Measurements from ENCODE around the gene SPTAN1.

The SPTAN1 gene

GRCh38 chr9:128593039-128593438, 40.7 kb downstream of the SPTAN1 start:
- H3K27ac ChIP-seq: peak overlapping the region; percentile 20
- ChIA-PET CTCF (interaction anchor here (0.6 to 1.8 kb wide), 2 partner anchors 11 to 391 kb away, joined by 3 to 8 read pairs; no protein-coding TSS in a partner anchor), POLR2A (ENCODE audit: low non-redundant PET) (no interaction called here)
- DNase-seq (ENCODE audit: low spot score): no peak
- no peak for TF ChIP-seq CTCF (conservative IDR thresholded peaks at IDR 0.05; ENCODE audit: low read depth)

GRCh38 chr9:128593856-128594255, 41.5 kb downstream of the SPTAN1 start:
- ChIA-PET POLR2A (ENCODE audit: low non-redundant PET) (no interaction called here), CTCF (interaction anchor here (1.8 kb wide), 1 partner anchor 10 kb away, joined by 8 read pairs; no protein-coding TSS in a partner anchor)
- no peak for TF ChIP-seq CTCF (conservative IDR thresholded peaks at IDR 0.05; ENCODE audit: low read depth)
- DNase-seq (ENCODE audit: low spot score): no peak
- no peak overlapping the region for H3K27ac ChIP-seq

DNA sequence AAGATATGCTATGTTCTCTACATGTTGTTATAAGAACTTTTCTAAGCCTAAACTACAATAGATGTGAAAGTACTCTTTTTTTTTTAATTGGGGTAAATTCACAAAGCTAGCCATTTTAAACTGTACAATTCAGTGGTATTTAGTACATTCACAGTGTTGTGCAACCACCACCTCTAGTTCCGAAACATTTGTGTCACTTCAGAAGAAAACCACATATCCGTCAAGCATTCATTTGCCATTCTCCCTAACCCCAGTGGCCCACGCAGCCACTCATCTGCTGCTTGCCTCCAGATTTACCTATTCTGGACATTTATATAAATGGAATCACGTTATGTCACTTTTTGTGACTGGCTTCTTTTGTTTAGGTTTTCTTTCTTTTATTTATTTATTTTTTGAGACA, 43.1 kb downstream of the SPTAN1 start:
- no peak overlapping the region for H3K27ac ChIP-seq
- DNase-seq (ENCODE audit: low spot score): no peak
- ChIA-PET CTCF (interaction anchor here (1.0 kb wide), 1 partner anchor 11 kb away, joined by 5 read pairs; no protein-coding TSS in a partner anchor), POLR2A (ENCODE audit: low non-redundant PET) (no interaction called here)
- TF ChIP-seq CTCF (conservative IDR thresholded peaks at IDR 0.05; ENCODE audit: low read depth): no peak

GRCh38 chr9:128600099-128600498, 47.7 kb downstream of the SPTAN1 start:
- no peak for TF ChIP-seq CTCF (conservative IDR thresholded peaks at IDR 0.05; ENCODE audit: low read depth)
- no peak overlapping the region; the same call in 1 of the 2 replicates for H3K27ac ChIP-seq
- DNase-seq (ENCODE audit: low spot score): no peak
- POLR2A ChIA-PET (ENCODE audit: low non-redundant PET): no interaction called here
- CTCF ChIA-PET: no interaction called here

DNA sequence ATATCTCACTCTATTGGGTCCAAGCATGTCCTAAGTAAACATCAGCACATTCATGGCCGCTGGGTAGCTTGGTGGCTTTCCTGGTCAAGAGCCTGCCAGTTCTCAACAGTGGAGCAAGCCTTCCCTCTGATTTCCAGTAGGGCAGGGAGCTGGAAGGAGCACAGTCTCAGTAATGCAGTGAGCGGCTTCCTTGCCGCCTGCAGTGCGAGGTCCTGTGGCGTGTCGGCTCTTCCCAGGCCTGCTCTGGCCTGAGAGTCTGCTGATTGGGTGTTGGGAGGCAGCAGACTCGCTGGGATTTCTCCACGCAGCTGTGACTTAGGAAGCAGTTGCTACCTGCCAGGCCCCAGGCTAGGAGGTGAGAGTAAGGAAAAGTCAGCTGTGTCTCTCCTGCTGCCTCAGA, 51.3 kb downstream of the SPTAN1 start:
- no peak for TF ChIP-seq CTCF (conservative IDR thresholded peaks at IDR 0.05; ENCODE audit: low read depth)
- CTCF ChIA-PET: interaction anchor here (1.5 kb wide), 1 partner anchor 10 kb away, joined by 8 read pairs; no protein-coding TSS in a partner anchor
- DNase-seq (ENCODE audit: low spot score): no peak
- POLR2A ChIA-PET (ENCODE audit: low non-redundant PET): no interaction called here
- H3K27ac ChIP-seq: peak overlapping the region; percentile 79

- CTCF ChIA-PET: interaction anchor here (0.6 kb wide), 1 partner anchor 27 kb away, joined by 3 read pairs; no protein-coding TSS in a partner anchor
Measured at GRCh38 chr9:128607642-128608350, 55.4 kb downstream of the SPTAN1 start.

More at GRCh38 chr9:128607642-128608350, 55.4 kb downstream of the SPTAN1 start:
- DNase-seq (ENCODE audit: low spot score): peak; percentile 84
- no peak; the same call in 1 of the 2 replicates for TF ChIP-seq CTCF (conservative IDR thresholded peaks at IDR 0.05; ENCODE audit: low read depth)
- peak overlapping the region; percentile 79 for H3K27ac ChIP-seq
- POLR2A ChIA-PET (ENCODE audit: low non-redundant PET): interaction anchor here (0.7 kb wide), 1 partner anchor 104 kb away, joined by 4 read pairs; no protein-coding TSS in a partner anchor

All from RWPE1 (cell line).